HG02798 (cell line): ENCODE results near the gene STARD7.
A peak's percentile ranks its signal among the peaks of the same experiment; 100 is the strongest.

Source experiments
- ATAC-seq: cut with Tn5 transposase; IDR thresholded peaks from one replicate; pipeline ENCODE4 v1.9.1; 2021; ENCODE audit warnings: mild to moderate bottlenecking; ENCODE audit not compliant: unreplicated experiment, poor library complexity

Gene STARD7

DNA sequence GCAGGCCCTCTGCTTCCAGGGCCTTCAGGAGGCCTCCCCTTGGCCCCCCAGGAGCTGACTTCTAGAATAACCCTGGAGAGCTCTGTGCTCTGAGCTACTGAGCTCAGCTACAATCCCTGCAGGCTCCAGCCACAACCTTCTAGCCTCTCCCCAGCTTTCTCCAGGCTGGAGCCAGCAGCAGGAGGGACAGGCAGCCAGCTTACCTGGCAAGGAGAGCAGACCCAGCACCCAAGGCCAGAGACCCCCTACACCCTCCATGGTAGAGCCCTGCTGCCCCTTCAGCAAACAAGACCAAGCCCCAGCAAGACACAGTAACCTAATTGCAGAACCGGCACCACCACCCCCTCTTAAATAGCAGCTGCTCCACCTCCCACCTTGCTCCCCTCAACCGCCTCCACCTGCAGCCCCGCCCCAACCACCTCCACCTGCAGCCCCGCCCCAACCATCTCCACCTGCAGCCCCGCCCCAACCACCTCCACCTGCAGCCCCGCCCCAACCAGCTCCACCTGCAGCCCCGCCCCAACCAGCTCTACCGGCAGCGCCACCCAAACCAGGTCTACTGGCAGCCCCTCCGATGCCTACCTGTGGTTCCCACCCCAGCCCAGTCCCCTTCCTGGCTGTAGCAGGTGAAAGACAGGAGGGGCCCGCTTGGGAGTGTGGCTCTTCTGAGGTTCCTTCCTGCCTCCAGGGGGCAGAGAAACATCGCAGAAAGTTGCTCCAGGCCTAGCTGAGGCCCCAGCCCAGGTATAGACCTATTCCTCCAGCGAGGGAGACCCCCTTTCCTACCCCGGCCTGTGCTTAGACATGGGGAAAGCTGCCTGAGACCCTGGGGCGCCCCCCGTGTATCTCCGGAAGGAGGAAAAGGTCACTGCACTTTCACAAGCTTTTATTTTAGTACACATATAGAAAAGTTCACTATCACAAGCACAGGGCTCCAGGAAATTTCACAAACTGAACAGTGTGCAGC, 70.2 kb downstream of the STARD7 start, which contains the start of gene ASTL:
Gene ASTL (minus strand): TSS at position 324 of the 967 bp plus-strand sequence. CDS start 66 bp downstream, at position 258.
- ATAC-seq, result peak; percentile 23

- ATAC-seq, result no peak
Measured at GRCh38 chr2:96137321-96138178, 71.1 kb downstream of the STARD7 start.

- ATAC-seq, result no peak
Measured at GRCh38 chr2:96136129-96136720, 72.4 kb downstream of the STARD7 start.

GRCh38 chr2:96135621-96136020, 73.0 kb downstream of the STARD7 start:
- ATAC-seq, result no peak

GRCh38 chr2:96135171-96135570, 73.5 kb downstream of the STARD7 start:
- ATAC-seq, result no peak
